Karpas-422 (cell line): ENCODE data around the gene KAT2A. TPM values are rescaled to one million over a fixed set of nuclear protein-coding genes. Genes with fewer than 3 reads are reported as not detected.
A peak's percentile ranks its signal among the peaks of the same experiment; 100 is the strongest.

Source experiments
- DNase-seq: peaks from one replicate; pipeline ENCODE4 v3.0.0-alpha.2; 2015
- H2AFZ ChIP-seq: fragments of 200-600 bp; sonication (generic); 2 replicates; pipeline ENCODE4 v1.6.1; 2014; ENCODE audit warnings: antibody characterized with exemption, low read length, mixed read lengths
- H3K27ac ChIP-seq: fragments of 200-600 bp; sonication (generic); 2 replicates; pipeline ENCODE4 v1.5.1; 2014; ENCODE audit warnings: mild to moderate bottlenecking, low read length, moderate library complexity
- H3K27me3 ChIP-seq: fragments of 200-600 bp; sonication (generic); 2 replicates; pipeline ENCODE4 v1.6.1; 2014; ENCODE audit warnings: low read length, mixed read lengths
- H3K36me3 ChIP-seq: fragments of 200-600 bp; sonication (generic); 2 replicates; pipeline ENCODE4 v1.6.1; 2014; ENCODE audit warnings: low read length, mixed read lengths; ENCODE audit not compliant: insufficient read depth
- H3K4me1 ChIP-seq: fragments of 200-600 bp; sonication (generic); 2 replicates; pipeline ENCODE4 v1.6.1; 2014; ENCODE audit warnings: mild to moderate bottlenecking, low read length, mixed read lengths
- H3K4me2 ChIP-seq: fragments of 200-600 bp; sonication (generic); 2 replicates; pipeline ENCODE4 v1.6.1; 2014; ENCODE audit warnings: low read length, low read depth, mild to moderate bottlenecking; ENCODE audit not compliant: poor library complexity, severe bottlenecking
- H3K4me3 ChIP-seq: fragments of 200-600 bp; sonication (generic); 2 replicates; pipeline ENCODE4 v1.5.1; 2014; ENCODE audit warnings: mild to moderate bottlenecking, antibody characterized with exemption, low read length, mixed read lengths
- H3K79me2 ChIP-seq: fragments of 200-600 bp; sonication (generic); 2 replicates; pipeline ENCODE4 v1.6.1; 2014; ENCODE audit warnings: mild to moderate bottlenecking, low read length, mixed read lengths
- H3K9ac ChIP-seq: fragments of 200-600 bp; sonication (generic); 2 replicates; pipeline ENCODE4 v1.6.0; 2014; ENCODE audit warnings: low read length
- H3K9me2 ChIP-seq: fragments of 200-600 bp; sonication (generic), shearing (Covaris generic); replicated peaks from 2 replicates; pipeline ENCODE4 v1.6.0; 2014; ENCODE audit warnings: mild to moderate bottlenecking, low read length, moderate library complexity; ENCODE audit not compliant: insufficient read depth
- H3K9me3 ChIP-seq: fragments of 300-700, 200-600 bp; sonication (generic); 2 replicates; pipeline ENCODE4 v1.6.1; 2014; ENCODE audit warnings: low read length, mixed read lengths
- H4K20me1 ChIP-seq: fragments of 200-600 bp; sonication (generic); 2 replicates; pipeline ENCODE4 v1.6.1; 2014; ENCODE audit warnings: mild to moderate bottlenecking, antibody characterized with exemption, low read length, low read depth; ENCODE audit not compliant: insufficient read depth
- total RNA-seq: library from RNA; depleted of rRNA; stranded (reverse); fragments of >200 nt; shearing (Covaris generic); gene quantifications from 2 replicates; pipeline ENCODE4 v1.2.3, GENCODE V29; 2014; ENCODE audit warnings: low replicate concordance

KAT2A gene
- total RNA-seq, 1 experiment from 2014 or later, result 26.7 TPM

DNA sequence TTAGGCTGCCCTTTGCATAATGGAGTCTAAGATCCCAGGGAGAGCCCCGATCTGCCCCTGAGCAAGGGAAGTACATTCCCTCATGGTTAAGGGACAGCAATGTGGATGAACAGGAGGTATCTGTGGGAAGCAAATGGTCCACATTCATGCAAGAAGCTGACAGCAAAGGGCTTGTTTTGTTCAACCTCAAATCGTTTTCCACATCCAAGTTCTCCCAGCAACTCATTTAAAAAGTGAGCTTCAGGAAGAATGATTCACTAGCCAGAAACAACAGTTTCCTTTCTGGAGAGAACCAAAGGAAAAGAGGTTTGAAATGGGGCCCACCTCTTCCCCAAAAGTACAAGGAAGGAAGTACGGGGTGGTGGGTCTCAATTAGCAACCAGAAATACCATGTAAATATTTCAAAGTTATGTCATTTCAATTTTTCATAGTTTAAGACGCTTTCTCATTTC lies 10.8 kb upstream of the KAT2A start:
- Histone ChIP-seq H3K27me3 (no peaks in the 10 kb centered on the region), H2AFZ (no peak overlapping the region), H4K20me1 (peaks cover 50% of the 10 kb centered on the region), H3K27ac (peak overlapping the region; percentile 91), H3K4me1 (peaks cover 60% of the 10 kb centered on the region), H3K36me3 (peaks cover 10% of the 10 kb centered on the region), H3K9me3 (no peaks in the 10 kb centered on the region), H3K79me2 (peaks cover 65% of the 10 kb centered on the region), H3K4me3 (peak overlapping the region; percentile 49; the same call in 1 of the 2 replicates), H3K4me2 (peak overlapping the region; percentile 65), H3K9ac (peak overlapping the region; percentile 53), H3K9me2 (no peaks in the 10 kb centered on the region)
- DNase-seq, result no peak

- H3K4me2 ChIP-seq, result no peak overlapping the region
These were observed 10.1 kb upstream of the KAT2A start for GRCh38 chr17:42131232-42131631.

DNA sequence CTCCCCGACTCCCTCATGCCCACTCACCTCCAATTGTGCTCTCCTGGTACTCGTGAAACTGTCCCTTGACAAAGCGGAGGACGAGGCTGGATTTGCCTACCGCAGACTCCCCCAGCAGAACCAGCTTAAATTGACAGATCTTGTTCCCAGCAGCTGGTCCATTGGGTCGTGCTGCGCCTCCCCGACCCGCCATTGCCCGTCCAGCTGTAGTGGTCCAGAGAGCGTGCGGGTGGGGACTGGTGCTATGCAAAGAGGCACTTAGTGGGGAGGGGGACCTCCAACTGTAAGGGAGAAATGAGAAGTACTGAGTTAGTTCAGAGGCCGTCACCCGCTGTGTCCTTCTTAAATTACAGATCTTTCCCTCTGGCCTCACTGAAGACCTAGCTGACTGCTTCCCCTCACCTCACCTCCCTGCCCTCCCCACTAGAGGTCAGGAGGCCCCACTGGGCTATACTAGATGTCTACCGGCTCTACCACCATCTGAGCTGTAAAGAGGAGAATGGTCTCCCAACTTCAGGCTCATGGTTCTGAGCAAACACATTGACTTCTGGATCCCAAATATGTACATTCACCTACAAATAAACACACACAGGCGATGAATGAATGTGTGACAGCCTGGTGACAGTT lies 9.3 kb upstream of the KAT2A start:
- Histone ChIP-seq H3K9me2 (no peaks in the 10 kb centered on the region), H3K36me3 (peaks cover 17% of the 10 kb centered on the region), H3K27ac (peak overlapping the region; percentile 91; the same call in 1 of the 2 replicates), H3K9ac (no peak overlapping the region), H3K79me2 (peaks cover 49% of the 10 kb centered on the region), H3K27me3 (no peaks in the 10 kb centered on the region), H3K9me3 (no peaks in the 10 kb centered on the region), H2AFZ (no peak overlapping the region), H3K4me2 (no peak overlapping the region), H3K4me3 (no peak overlapping the region), H3K4me1 (peaks cover 44% of the 10 kb centered on the region), H4K20me1 (peaks cover 41% of the 10 kb centered on the region)
- DNase-seq, result no peak

More at GRCh38 chr17:42131232-42131631, 10.1 kb upstream of the KAT2A start:
- no peaks in the 10 kb centered on the region for H3K27me3 ChIP-seq
- no peak overlapping the region for H3K4me3 ChIP-seq
- DNase-seq, result no peak
- H3K4me1 ChIP-seq, result peaks cover 52% of the 10 kb centered on the region
- H3K27ac ChIP-seq, result peak overlapping the region; percentile 91
- H3K9me2 ChIP-seq, result no peaks in the 10 kb centered on the region
- H3K79me2 ChIP-seq, result peaks cover 57% of the 10 kb centered on the region
- H2AFZ ChIP-seq, result no peak overlapping the region
- no peak overlapping the region for H3K9ac ChIP-seq
- peaks cover 13% of the 10 kb centered on the region for H3K36me3 ChIP-seq
- peaks cover 46% of the 10 kb centered on the region for H4K20me1 ChIP-seq
- no peaks in the 10 kb centered on the region for H3K9me3 ChIP-seq

DNA sequence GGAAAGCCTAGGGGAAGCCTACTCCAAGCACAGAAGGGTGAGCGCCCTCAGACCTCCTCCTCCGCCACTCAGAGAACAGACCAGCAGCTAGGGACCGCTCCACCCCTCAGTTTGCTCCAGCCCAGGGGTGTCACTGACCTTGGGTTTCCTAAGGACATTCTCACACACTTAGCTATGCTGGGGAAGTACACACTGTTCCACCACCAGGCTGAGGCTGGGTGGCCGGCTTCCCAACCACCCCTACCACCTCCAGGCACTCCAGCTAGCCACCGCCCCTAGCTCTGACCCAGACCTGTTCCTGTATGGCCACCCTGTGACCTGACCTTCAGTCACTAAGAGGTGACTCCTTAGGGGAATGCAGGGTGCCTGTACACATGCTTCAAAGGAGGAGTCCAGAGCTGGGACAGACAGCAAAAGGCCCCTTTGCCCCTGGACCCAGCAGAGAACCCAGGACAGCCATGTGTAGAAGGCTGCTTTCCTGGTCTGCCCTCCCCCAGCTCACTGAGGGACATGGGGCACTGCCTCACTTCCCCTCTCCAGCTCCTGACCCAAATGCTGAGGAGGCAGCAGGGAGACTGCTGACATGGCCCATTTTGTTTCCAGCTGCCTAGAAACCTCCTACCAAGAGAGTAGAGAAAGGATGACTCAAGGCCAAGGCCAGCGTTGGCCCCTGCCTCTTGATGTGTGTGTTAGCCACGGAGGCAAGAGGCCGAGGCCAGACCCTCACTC lies 8.1 kb upstream of the KAT2A start:
- Histone ChIP-seq H3K36me3 (peaks cover 15% of the 10 kb centered on the region), H3K79me2 (peaks cover 38% of the 10 kb centered on the region), H3K4me3 (no peak overlapping the region), H3K4me2 (no peak overlapping the region), H3K27me3 (no peaks in the 10 kb centered on the region), H3K9ac (no peak overlapping the region), H3K27ac (no peak overlapping the region), H2AFZ (no peak overlapping the region), H3K9me3 (no peaks in the 10 kb centered on the region), H4K20me1 (peaks cover 37% of the 10 kb centered on the region), H3K9me2 (no peaks in the 10 kb centered on the region), H3K4me1 (peaks cover 33% of the 10 kb centered on the region)
- DNase-seq, result no peak

DNA sequence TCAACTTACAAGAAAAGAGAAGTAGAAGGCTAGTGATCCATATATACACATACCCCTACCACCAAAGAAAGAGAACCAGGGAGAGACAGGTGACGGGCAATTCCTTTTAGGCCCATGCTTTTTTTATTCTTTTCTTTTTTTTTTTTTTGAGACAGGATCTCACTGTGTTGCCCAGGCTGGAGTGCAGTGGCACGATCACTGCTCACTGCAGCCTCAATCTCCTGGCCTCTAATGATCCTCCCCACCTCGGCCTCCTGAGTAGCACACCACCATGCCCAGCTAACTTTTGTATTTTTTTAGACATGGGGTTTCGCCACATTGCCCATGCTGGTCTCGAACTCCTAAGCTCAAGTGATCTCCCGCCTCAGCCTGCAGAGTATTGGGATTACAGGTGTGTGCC lies 6.2 kb upstream of the KAT2A start:
- Histone ChIP-seq H3K4me3 (no peak overlapping the region), H3K79me2 (peaks cover 23% of the 10 kb centered on the region), H3K4me2 (no peak overlapping the region), H3K9me2 (no peaks in the 10 kb centered on the region), H3K36me3 (peaks cover 15% of the 10 kb centered on the region), H2AFZ (no peak overlapping the region), H4K20me1 (peaks cover 22% of the 10 kb centered on the region; the same call in 1 of the 2 replicates), H3K9me3 (no peaks in the 10 kb centered on the region), H3K27ac (no peak overlapping the region), H3K27me3 (no peaks in the 10 kb centered on the region), H3K9ac (no peak overlapping the region), H3K4me1 (peaks cover 14% of the 10 kb centered on the region)
- DNase-seq, result no peak

- Histone ChIP-seq H3K79me2 (peaks cover 17% of the 10 kb centered on the region), H2AFZ (no peak overlapping the region), H3K27me3 (no peaks in the 10 kb centered on the region), H3K36me3 (peaks cover 15% of the 10 kb centered on the region), H3K4me3 (no peak overlapping the region), H3K4me2 (no peak overlapping the region), H4K20me1 (peaks cover 19% of the 10 kb centered on the region; the same call in 1 of the 2 replicates), H3K9me3 (no peaks in the 10 kb centered on the region), H3K4me1 (peaks cover 8% of the 10 kb centered on the region), H3K9ac (no peak overlapping the region), H3K27ac (no peak overlapping the region), H3K9me2 (no peaks in the 10 kb centered on the region)
- no peak for DNase-seq
These were observed 5.7 kb upstream of the KAT2A start for GRCh38 chr17:42126836-42127235.

GRCh38 chr17:42125565-42125964 lies 4.4 kb upstream of the KAT2A start:
- Histone ChIP-seq H3K9ac (no peak overlapping the region), H3K79me2 (peaks cover 6% of the 10 kb centered on the region), H3K4me3 (no peak overlapping the region), H3K27ac (no peak overlapping the region), H4K20me1 (peaks cover 9% of the 10 kb centered on the region; the same call in 1 of the 2 replicates), H3K9me2 (no peaks in the 10 kb centered on the region), H2AFZ (no peak overlapping the region), H3K4me2 (no peak overlapping the region), H3K4me1 (peaks cover 5% of the 10 kb centered on the region), H3K27me3 (no peaks in the 10 kb centered on the region), H3K9me3 (no peaks in the 10 kb centered on the region), H3K36me3 (peaks cover 9% of the 10 kb centered on the region)
- no peak for DNase-seq

DNA sequence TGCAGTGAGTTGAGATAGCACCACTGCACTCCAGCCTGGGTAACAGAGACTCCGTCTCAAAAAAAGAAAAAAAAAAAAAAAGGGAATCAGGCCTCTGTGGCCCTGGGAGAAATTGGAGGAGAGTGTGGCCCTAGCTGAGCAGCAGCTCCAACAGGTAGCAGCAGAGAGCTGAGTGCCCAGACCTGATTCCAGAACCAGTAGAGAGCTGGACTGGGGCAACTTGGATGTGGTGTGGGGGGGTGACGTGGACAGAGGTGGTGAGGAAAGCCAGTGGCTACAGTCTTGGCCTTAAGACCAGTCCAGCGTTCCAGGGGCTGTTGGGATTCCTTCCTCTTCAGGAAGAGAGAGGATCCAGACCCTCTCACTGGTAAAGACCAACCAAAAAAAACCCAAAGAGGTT lies 3.1 kb upstream of the KAT2A start:
- H3K9ac ChIP-seq, result no peak overlapping the region
- peaks cover 9% of the 10 kb centered on the region for H3K79me2 ChIP-seq
- peaks cover 18% of the 10 kb centered on the region for H3K4me1 ChIP-seq
- H3K9me3 ChIP-seq, result no peaks in the 10 kb centered on the region
- H3K9me2 ChIP-seq, result no peaks in the 10 kb centered on the region
- H4K20me1 ChIP-seq, result no peaks in the 10 kb centered on the region
- H2AFZ ChIP-seq, result no peak overlapping the region
- H3K4me3 ChIP-seq, result no peak overlapping the region
- H3K36me3 ChIP-seq, result peaks cover 9% of the 10 kb centered on the region
- no peak for DNase-seq
- H3K4me2 ChIP-seq, result no peak overlapping the region
- H3K27me3 ChIP-seq, result no peaks in the 10 kb centered on the region
- no peak overlapping the region for H3K27ac ChIP-seq
